Frontal cortex (tissue), 4 donors: ENCODE results near the gene LRP1B. TPM values are rescaled to one million over a fixed set of nuclear protein-coding genes. Genes with fewer than 3 reads are reported as not detected.
"Not testable (repeated sequence)": the region's sequence is repeated elsewhere in the genome, so short reads cannot be mapped to it uniquely, and the experiment has no call there.

ENCODE experiments used
- DNase-seq, 2 donors: peaks; one replicate each; pipeline ENCODE4 v3.0.0; 2012; ENCODE audit warnings: low spot score in 2 of 2
- FAIRE-seq: peaks from 2 replicates; lab custom pipeline; 2012; peaks lifted over from hg19 to GRCh38; lab: Jason Lieb, UNC
- total RNA-seq: library from RNA; depleted of rRNA; stranded (reverse); fragments of >200 nt; gene quantifications from one replicate; pipeline ENCODE4 v1.2.3, GENCODE V29; 2014
- donor health status: control.
- donor health status: control.
- donor health status: control.

LRP1B gene
- total RNA-seq, 1 donor from 2014 or later, result 84.0 TPM

DNA sequence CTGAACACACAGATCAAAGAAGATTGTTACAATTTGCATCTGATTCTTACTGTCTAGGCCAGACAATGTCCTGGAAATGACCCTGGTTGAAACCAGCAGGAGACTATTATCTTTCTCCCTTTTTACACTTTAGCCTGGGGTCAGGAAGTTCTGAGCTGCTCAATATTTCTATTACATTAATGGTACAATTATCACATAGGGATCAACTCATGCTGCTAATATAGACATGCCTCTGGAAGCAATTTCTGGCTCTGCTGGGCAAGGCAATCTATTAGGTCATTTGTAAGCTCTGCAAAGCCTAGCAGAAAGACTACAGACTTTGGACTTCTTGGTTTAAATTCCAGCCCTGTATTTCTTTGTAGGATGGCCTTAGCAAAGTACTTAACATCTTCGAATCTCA, 205.3 kb downstream of the LRP1B start:
- FAIRE-seq (no peak), DNase-seq (no peak)

DNA sequence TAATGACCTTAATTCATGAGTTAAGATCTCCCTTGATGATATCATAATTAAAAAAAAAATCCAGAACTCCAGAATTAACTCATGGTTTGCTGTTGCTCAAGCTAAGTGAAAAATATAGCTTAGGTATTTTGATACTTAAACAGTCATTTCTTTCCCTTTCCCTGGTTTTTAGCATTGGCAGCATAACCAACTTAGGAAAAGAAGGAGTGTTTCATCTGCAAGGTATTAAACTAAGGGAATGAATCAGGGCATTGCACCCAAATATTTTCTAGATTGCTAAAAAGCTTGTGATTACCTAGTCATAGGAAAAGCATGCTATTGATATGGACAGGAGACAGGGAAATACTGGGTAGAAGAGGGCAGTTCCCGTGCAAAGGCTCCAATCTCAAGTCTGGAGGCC, 207.2 kb downstream of the LRP1B start:
- no peak for DNase-seq
- no peak for FAIRE-seq

DNA sequence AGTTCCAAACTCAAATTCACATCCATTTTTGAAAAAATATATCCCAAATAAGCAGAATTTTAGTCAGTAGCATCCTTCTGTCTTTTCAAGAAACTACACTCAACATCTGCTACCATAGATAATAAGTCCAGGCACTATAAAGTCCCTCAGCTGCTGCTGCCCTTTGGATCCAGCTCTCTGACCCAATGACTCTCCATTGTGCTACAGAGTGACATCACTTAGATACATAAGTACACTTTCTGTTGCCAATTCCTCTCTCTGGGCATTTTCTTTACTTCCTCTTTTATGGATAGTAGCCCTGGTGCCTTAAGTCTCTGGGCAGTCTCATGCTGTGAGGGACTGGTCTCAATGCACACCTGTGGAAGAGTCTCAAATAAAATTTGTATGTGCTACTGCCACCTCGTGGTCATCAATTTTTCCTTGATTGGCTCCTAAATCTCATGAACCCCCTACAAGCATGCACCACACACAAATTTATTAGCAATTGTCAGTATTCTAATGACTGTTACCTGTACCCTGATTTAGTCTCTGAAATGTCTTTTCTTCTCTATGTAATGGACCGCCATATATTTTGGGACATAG, 219.2 kb downstream of the LRP1B start:
- no peak for FAIRE-seq
- DNase-seq, result no peak

DNA sequence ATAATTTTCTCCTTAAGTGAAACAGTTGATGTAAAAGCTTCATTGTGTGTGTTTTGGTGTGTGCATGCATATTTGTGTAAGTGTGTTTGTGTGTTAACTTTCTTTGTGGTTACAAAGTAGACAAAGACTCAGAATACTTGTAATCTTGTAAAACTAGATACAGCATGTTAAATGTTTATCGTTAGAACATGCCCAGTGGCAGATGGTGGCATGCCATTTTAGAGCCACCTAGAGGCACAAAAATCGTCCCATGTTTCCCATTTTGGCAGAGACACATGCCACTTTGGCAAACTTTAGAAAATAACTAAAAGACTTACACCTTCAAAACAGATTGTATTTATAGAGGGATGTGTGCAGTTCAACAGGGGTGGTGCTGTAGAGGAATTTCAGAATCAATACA, 224.1 kb downstream of the LRP1B start:
- FAIRE-seq, result no peak
- DNase-seq, result no peak

DNA sequence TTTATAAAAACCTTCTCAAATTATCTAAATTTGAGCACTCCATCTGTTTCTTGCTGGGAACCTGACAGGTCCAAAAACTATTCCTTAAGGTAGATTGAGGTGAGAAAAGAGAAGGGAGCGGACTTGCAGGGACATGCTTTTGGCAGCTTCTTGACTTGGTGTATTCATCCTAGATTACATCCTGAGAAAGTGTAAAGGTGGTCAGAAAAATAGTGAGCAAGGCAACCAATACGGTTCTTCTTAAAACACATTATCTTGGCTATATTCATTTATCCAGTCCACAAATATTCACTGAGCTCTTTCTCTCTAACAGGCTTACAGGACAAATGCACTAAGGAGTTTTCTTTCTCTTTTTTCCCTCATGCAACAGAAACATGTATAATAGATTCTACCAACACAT, 230.0 kb downstream of the LRP1B start:
- FAIRE-seq (no peak), DNase-seq (no peak)

DNA sequence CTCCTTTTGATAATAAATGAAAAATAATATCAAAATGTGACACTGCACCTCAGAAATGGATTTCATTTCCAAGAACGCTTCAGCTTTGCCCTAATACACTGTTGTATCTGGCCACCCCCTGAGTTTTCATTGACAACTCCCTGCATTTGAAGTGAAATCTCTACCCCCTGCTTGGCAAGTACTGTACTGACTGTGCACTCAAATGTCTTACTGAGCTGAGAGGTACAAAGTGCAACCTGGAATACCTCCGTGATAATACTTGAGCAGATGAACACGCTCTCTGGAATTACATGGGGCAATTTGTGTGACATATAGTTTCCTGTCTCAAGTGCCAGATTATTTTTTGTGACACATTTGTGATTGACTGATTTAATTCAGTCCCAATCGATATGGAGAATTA, 231.1 kb downstream of the LRP1B start:
- DNase-seq (no peak), FAIRE-seq (no peak)

DNA sequence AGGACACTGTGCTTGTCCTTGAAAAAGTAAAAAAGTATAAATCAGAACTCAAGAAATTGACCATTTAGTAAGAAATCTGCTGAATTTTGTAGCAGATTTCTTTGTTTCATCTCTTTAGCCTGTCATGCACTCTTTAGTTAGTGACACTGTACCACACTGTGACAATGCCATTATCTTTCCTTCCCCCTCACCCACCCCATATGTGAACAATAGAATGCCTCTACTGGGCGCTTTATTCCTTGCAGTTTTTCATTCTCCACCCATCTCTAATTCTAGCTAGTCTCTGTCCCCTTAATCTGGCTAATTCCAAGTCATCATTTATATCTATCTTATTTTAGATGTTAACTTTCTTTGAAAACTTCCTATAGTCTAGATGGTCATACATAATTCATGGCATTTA, 241.0 kb downstream of the LRP1B start:
- DNase-seq (no peak), FAIRE-seq (no peak)

DNA sequence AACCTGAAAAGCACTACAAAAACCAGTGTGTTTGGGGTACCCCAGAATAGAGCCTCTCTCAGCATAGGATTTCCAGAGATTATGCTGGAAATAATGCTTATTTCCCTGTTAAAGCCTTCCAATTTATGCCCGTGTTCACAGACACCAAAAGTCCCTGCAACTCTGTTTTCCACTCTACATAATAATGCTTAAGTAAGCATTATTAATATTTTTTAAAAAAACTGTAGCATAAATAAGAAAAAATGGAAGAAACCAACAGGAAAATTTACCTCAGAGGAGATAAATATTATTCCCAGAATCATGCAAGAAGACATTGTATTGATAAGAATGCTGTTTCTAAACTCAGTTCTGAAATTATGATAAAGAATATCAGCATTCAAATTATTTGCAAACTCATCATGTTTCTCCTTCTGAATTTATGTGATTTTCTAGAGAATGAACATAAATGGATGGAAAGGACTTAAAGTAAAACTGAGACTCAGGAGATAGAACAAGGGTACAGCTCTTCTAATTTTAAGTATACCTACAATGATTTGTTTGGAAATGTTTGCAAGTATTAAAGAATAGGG, 241.7 kb downstream of the LRP1B start:
- no peak for FAIRE-seq
- DNase-seq, result no peak

DNA sequence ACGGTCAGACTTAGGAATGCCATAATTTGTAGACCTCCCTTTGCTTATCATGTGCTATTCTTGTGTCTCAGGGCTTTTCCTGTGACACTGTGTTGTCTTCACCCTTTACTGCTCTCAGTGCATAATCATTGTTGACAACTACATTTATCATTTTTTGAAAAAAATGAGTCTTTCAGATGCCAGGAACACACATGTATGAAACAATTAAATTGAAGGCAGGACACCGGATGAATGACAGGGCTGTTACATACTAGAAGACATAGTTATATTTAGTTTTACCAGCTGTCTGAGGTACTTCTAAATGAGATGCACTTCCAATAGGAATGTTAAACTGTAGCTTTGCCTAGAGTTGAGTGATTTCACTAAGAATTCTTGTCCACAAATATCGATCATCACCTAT, 243.5 kb downstream of the LRP1B start:
- DNase-seq (no peak), FAIRE-seq (no peak)

DNA sequence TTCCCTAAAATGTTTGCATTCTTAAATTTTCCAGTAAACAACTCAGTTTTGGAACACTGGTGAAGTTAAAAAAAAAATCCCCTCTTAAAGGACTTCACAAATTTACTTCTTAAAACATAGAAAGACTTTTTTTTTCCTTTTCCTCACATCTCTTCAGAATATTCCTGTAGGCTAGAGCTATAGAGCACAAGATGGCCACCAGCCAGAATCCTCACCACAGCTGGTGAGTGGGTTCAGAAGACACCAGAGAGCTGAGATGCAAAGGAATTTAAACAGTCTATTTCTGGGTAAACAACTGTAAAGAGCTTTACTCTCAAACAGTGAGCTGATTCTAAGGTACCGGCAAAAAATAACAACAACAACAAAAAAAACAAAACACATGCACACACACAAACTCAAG, 252.8 kb downstream of the LRP1B start:
- FAIRE-seq (no peak), DNase-seq (no peak)

DNA sequence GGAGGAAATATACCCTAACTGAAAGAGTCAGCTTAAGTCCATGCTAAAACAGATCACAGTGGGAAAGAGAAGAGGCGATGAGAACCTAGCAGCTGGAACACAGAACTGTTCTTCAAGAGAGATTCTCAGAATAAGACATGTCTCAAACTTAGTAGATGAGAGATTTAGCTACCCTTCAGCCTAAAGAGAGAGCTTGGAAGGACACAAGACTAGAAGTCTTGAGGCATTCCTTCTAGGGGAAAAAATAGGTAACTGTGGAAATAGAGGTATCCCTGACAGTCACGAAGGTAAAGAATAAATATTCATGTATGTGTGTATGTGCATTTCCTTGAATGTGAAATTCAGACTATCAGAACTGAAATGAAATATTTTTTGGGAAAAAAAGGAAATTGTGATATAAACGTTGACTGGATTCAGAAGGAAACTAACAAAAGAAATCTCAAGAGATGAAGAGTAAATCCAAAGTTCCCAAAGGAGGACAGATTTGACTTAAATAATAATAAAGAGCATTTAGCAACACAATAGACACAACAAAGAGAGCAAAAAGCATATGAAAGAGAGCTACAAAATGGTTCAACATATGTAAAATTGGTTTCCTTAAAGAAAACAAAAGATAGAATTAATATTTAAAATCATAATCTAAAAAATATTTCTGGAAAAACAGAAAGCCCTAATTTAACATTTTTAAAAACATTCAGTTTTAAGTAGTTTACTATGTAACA, 258.7 kb downstream of the LRP1B start:
- FAIRE-seq, result no peak
- DNase-seq, result no peak

DNA sequence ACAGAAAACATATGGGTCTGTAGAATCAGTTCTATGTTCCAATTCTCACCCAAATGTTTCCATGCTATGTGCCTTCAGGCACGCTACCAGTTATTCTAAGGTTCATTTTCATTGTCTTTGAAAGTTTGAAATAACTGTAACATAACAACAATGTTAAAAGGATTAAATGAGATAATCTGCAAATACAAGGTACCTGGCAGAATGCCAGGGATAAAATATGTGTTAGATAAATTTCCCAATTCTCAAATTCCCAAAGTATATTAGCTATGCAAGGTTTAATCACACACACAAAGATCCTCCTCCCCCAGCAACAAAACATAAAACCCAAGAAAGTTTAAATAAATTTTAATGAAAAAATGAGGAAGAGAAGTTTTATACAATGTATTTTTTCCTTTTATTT, 261.2 kb downstream of the LRP1B start:
- peak; percentile 3 for FAIRE-seq
- no peak for DNase-seq

DNA sequence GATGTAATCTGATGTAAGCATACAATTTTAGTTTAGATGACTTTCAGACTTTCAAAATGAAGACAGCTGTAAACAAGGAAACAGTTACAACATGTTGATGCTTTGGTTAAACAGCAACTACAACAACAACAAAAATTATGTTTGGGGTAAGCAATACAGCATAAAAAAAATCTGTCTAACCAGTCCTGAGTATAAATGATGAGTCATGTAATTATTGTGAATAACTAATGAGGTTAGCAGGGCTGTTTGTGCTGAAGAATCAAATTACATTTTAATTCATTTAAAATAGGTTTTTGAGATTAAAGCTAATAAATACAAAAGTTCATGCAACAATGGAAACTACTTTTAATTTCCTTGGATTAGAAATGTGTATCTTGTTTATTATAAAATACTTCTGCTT, 266.9 kb downstream of the LRP1B start:
- FAIRE-seq (no peak), DNase-seq (no peak)

DNA sequence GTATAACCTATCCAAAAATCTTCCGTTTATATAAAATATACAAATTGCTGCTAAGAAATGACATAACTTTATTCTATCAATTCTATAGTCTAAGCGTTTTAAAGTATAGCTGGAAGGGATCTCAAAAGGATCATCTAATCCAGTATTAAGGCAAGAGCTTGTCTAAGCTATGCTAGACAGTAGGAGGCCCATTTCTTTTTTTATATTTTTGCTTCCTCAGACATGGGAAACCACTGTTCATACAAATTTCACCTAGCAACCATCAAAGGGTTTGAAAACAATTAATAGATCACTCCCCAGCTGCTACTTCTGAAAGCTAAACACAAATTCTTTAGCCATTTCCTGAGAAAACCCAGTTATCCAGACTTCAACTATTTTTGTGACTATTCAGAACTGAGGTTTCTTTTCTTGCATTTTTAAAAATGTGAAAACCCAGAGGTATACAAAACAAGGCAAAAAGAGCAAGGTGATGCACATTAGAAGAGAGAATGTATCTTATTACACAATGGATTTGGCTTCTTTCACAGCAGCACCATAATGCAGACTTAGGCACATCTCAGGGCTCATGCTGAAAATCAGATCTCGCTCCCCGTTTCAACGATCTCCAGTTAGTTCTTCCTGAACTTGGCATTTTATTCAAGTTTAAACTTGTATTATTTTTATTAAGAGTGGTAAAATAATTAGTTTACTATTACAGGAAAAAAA, 274.4 kb downstream of the LRP1B start:
- FAIRE-seq (no peak), DNase-seq (no peak)

DNA sequence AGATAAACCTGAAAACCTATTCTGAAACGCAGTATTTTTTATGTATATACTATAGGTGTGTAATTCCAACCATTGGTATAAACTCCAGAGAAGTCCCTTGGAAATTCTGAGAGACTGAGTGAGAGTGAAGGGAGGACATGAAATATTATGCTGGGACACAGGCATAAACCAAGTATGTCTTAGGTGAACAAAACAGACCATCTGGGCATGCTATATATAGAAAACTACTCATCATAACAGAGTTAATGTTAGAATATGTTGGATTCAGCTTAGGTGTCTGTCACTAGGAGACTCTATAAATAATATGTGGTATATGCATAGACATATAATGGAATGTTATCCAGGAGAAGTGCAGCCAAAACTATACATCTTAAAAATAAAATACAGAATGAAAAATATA, 282.6 kb downstream of the LRP1B start:
- FAIRE-seq (no peak), DNase-seq (no peak)

DNA sequence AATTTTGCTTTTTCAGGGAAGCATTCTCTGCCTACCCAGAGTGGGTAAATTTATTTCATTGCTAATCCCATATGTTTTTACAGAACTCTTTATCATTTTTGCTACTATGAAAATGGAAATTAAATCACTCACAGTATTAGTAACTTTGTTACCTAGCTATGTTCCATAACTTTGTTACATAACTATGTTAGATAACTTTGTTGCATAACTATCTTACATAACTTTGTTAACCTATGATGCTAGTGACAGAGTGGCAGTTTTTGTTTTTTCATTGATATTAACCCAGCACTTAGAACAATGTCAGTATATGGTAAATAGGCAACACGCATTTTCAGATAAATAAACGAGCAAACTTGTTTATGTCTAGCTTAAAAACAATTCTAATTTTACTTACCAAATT, 286.6 kb downstream of the LRP1B start:
- DNase-seq (no peak), FAIRE-seq (no peak)

DNA sequence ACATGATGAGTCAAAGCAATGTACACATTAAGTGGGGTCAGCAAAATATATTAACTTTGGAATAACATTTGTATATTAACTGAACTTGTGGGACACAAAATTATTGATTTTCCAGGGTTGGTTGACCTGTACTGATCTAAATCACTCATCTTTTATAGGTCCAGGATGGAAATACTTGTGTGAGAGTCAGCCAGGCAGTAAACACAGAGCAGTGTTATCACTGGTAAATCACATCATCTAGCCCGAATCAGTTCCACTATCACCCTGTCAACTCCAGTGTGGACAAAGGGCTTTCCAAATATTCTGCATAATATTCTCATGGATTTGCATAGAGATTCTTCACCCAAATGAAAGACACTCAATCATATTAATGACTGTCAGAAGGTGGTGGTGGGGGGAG, 295.7 kb downstream of the LRP1B start:
- no peak for FAIRE-seq
- no peak for DNase-seq

DNA sequence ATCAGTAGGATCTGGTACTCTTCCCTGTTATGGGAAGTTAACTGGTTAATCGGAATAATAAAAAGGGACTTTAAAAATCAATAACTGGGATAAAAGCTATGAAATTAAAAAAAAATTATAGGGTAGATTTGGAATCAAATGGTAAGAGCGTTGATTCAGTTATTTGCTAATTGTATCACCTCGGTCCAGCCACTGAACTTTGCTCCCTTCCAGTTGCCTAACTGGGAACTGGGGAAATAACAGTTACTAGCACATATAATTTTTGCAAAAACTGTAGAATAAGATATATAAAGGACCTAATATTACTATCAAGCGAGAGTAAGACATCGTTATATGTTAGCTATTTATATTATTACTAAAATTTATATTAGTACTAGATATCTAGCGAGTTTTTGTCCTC, 302.1 kb downstream of the LRP1B start:
- FAIRE-seq, result no peak
- DNase-seq, result no peak

DNA sequence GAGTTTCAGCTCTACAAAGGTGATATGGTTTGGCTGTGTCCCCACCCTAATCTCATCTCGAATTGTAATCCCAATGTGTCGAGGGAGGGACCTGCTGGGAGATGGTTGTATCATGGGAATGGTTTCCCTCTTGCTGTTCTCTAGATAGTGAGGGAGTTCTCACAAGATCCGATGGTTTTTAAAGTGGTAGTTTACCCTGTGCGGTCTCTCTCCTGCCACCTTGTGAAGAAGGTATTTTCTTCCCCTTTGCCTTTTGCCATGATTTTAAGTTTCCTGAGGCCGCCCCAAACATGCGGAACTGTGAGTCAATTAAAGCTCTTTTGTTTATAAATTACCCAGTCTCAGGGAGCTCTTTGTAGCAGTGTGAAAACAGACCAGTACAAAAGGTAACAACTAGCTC, 306.0 kb downstream of the LRP1B start:
- no peak for DNase-seq
- FAIRE-seq, result no peak

DNA sequence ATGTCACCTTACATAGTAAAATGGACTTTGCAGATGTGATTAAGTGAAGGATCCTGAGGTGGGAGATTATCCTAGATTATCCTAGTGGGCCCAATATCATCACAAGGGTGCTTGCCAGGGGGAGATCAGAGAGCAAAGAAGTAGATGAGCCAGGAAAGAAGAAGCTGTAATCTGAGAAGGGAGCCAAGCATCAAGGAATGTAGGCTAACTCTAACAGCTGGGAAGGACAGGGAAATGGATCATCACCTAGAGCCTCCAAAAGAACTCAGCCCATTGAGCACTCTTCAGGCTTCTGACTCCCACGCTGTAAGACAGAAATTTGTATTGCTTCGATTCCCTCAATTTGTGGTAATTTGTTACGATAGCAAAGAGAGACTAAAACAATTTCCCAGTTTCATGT, 309.9 kb downstream of the LRP1B start:
- DNase-seq (no peak), FAIRE-seq (no peak)

DNA sequence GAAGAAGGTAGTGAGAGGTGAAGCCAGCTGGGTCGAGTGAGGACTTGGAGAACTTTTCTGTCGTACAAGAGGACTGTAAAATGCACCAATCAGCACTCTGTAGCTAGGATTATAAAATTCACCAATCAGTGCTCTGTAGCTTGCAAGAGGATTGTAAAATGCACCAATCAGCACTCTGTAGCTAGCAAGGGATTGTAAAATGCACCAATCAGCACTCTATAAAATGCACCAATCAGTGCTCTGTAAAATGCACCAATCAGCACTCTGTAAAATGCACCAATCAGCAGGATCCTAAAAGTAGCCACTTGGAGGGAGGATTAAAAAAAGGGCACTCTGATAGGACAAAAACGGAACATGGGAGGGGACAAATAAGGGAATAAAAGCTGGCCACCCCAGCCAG, 315.5 kb downstream of the LRP1B start:
- not testable (repeated sequence) for DNase-seq, FAIRE-seq
